ENCODE data around the gene KLHL4.

DNA sequence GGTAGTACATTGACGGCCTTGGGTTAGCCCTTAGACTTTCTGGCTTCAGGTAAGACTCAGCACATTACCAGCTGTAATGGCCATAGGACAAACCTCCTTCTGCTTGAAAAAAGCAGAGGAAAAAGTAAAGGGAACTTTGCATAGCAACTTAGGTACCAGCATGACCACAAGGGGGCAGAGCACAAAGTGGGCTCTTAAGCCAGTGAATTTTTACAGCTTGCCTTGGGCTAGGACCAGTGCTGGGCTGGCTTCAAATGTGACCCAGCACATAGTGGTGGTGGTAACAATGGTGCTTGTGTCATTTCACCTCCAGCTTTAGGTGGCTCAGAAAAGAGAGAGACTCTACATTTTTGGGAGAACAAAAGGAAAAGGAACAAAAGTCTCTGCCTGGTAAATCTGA lies 66.1 kb downstream of the KLHL4 start:
- TF ChIP-seq, protein P1, sequence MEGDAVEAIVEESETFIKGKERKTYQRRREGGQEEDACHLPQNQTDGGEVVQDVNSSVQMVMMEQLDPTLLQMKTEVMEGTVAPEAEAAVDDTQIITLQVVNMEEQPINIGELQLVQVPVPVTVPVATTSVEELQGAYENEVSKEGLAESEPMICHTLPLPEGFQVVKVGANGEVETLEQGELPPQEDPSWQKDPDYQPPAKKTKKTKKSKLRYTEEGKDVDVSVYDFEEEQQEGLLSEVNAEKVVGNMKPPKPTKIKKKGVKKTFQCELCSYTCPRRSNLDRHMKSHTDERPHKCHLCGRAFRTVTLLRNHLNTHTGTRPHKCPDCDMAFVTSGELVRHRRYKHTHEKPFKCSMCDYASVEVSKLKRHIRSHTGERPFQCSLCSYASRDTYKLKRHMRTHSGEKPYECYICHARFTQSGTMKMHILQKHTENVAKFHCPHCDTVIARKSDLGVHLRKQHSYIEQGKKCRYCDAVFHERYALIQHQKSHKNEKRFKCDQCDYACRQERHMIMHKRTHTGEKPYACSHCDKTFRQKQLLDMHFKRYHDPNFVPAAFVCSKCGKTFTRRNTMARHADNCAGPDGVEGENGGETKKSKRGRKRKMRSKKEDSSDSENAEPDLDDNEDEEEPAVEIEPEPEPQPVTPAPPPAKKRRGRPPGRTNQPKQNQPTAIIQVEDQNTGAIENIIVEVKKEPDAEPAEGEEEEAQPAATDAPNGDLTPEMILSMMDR (IDR thresholded peaks at IDR 0.05; ENCODE audit: low read length) = peak; percentile 46
- TF ChIP-seq EZH2 (optimal IDR thresholded peaks at IDR 0.05; ENCODE audit: low read depth, low read length) = no peak
- no peak for TF ChIP-seq EZH2phosphoT487 (IDR thresholded peaks at IDR 0.05; ENCODE audit: low read length)
